GM13977 (cell line): ENCODE measurements around the gene SLC7A1.

Experiments used
- DNase-seq: peaks from one replicate; pipeline ENCODE4 v3.0.0; 2012; ENCODE audit warnings: low spot score
- in situ Hi-C: fragments of 300-500 bp; cut with MboI; formaldehyde crosslinking; loops from one replicate; pipeline ENCODE4 v1.12.0; 2022; ENCODE audit warnings: low sequenced_read_pairs, low pct_unique_long_range_greater_than_20kb, mixed read lengths, inconsistent platforms; ENCODE audit not compliant: unreplicated experiment
- TF ChIP-seq, protein P1 (sequence below): IDR thresholded peaks from 2 replicates; pipeline ENCODE4 v1.5.1; 2012; ENCODE audit warnings: mild to moderate bottlenecking, control low read depth; ENCODE audit not compliant: insufficient read depth; ENCODE audit errors: extremely low read depth, missing control alignments

The SLC7A1 gene

DNA sequence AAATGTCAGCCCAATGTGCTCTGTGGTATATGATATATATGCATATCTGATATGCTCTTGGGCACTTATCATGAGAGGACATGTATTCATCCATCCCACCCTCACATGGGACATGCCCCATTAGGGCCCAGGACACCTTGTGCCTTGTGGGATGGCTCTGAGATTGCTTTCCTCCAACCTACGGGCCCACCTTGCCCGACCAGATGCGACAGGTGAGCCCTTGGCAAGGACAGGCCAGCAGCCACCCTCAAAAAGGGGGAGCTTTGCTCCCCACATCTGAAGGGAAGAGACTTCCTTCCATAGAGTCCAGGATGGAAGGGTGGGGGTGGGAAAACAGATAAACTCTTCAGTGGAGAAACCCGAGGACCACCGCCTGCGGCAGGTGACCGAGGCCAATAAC lies 58.6 kb downstream of the SLC7A1 start:
- in situ Hi-C loops = no loop called here
- no peak for DNase-seq
- TF ChIP-seq, protein P1, sequence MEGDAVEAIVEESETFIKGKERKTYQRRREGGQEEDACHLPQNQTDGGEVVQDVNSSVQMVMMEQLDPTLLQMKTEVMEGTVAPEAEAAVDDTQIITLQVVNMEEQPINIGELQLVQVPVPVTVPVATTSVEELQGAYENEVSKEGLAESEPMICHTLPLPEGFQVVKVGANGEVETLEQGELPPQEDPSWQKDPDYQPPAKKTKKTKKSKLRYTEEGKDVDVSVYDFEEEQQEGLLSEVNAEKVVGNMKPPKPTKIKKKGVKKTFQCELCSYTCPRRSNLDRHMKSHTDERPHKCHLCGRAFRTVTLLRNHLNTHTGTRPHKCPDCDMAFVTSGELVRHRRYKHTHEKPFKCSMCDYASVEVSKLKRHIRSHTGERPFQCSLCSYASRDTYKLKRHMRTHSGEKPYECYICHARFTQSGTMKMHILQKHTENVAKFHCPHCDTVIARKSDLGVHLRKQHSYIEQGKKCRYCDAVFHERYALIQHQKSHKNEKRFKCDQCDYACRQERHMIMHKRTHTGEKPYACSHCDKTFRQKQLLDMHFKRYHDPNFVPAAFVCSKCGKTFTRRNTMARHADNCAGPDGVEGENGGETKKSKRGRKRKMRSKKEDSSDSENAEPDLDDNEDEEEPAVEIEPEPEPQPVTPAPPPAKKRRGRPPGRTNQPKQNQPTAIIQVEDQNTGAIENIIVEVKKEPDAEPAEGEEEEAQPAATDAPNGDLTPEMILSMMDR = no peak

DNA sequence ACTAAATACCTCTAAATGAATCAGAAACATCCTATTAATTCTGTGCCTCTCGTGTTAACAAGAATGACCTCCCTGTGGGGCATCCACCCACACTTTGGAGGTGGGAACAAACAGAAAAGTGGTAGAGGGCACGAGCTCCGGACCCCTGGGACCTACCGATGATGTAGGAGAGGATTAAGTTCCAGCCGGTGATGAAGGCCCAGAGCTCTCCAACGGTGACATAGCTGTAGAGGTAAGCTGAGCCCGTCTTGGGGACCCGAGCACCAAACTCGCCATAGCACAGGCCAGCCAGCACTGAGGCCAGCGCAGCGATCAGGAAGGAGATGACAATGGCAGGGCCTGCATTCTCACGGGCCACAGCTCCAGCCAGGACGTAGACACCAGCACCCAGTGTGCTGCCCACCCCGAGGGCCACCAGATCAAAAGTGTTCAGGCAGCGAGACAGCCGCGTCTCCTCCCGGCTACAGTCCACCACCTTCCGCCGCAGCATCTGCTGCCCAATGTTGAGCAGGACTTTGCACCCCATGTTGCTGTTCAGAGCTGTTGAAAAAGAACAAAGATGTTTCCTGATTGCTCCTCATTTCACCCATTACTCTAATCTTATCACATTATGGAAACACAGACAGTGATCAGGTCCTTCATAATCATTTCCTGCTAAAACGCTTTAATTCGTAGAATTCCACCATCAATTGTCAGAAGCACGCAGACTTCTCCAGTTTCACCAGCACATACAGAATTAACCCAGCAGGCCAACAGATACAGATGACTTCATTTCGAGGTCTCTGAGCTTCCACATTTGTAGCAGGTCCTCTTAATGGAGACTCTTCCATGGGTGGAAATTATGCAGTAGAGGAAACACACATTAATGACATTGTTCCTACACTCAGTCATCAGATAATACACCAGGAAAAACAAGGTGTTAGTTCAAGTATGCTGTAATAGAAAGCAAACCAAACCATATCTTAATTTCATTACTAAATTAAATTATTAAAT lies 59.5 kb downstream of the SLC7A1 start:
- DNase-seq = no peak
- in situ Hi-C loops = no loop called here
- TF ChIP-seq, protein P1 = no peak

DNA sequence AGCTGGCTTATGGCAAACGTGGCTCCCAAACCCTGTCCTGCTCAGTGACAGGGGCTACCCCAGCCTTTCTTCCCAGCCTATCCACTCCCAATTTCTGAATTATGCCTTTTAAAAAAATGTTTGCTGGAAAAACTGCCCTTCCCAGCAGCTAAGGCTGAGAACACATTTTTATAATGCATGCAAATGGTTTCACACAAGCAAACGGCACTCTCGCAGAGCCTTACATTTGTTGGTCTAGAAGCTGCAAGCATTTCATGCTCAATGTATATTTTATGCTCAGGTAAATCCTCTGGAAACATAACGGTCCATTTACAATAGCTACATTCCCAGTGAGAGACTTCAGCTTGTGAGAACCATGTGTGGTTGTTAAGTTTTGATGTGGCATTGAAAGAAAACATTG lies 61.4 kb downstream of the SLC7A1 start:
- TF ChIP-seq, protein P1 = no peak
- in situ Hi-C loops = no loop called here
- DNase-seq = no peak

DNA sequence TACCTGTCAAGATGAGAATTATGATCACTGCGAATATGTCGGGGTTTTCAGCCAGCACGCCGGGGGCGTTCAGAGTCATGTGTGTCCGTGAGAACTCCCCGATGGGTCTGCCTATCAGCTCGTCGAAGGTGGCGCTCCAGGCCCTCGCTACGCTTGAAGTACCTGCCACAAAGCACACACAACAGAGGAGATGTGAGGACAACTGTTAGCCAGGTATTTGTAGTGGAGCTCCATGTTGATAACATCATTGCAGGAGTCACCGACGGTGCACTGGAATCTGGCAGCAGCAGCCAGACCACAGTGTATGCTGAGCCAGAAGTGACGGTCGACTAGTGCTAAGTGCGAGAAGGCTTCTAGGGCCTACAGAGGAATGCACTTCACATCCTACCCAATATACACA lies 62.7 kb downstream of the SLC7A1 start:
- TF ChIP-seq, protein P1 = no peak
- DNase-seq = no peak
- in situ Hi-C loops = no loop called here

DNA sequence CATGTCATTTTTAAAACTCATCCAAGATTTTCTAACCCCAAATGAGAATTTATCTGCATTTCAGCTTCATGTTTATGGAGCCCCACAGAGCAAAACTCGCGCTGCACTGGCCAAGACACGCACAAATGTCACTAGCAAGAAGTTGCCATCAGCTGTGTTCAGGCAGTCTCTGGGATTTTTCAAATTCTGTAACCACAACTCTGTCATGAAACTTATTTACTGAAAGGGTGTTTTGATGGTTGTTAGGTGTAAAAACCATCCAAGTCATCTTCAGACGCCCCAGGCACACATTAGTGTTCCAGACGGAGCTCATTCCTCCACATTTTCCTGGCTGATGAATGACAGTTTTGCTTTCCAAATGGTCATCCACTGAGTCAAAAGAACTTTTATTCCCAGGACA lies 63.4 kb downstream of the SLC7A1 start:
- TF ChIP-seq, protein P1 = no peak
- no peak for DNase-seq
- in situ Hi-C loops = no loop called here

DNA sequence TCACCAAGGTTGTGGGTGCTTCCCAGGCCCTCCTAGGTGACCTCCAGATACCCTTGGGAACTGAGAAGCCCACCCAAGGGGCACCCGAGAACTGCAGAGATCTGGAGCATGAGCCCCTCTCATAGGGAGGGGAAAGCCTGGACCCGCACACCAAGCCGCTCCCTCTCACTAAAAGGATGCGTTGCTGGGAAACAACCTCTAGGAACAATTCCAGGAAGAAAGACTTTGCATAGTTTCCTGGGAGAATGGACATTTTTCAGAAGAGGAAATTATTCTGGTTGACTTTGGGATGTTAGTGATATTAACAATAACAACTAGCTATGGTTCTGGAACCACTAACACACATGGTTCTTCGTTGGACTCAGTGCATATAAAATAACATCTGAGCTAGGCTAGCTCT lies 64.6 kb downstream of the SLC7A1 start:
- TF ChIP-seq, protein P1 = no peak
- DNase-seq = no peak
- in situ Hi-C loops = no loop called here

DNA sequence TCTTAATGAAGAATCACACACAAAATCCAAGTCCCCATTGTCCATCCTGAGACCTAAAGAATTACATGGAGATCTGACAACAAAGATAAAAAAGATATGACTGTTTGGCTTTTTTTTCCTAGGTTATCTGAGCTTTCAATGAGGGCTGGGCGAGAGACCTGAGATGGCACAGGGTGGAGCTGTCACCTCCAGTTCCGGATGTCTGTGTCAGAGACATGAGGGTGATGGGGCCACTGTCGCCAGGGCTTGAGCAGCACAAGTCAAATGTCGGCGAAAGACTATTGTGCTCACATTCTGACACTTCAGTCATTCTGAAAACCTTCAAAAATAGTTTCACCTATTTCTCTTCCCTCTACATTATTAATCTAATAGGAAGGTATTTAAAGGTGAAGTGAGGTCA lies 65.7 kb downstream of the SLC7A1 start:
- in situ Hi-C loops = no loop called here

More for the DNA sequence above, 65.7 kb downstream of the SLC7A1 start:
- DNase-seq = no peak
- TF ChIP-seq, protein P1 = no peak
